Stimulated activated CD4-positive, alpha-beta T cell treated with anti-CD3 and anti-CD28 coated beads, Interleukin-15, amount 100 ng/mL, for 1 hour (primary cell): Measurements from ENCODE around the gene GFPT1.
"Not testable (repeated sequence)": the region's sequence is repeated elsewhere in the genome, so short reads cannot be mapped to it uniquely, and the experiment has no call there.

ENCODE experiments used
- DNase-seq, 2 donors: peaks; one replicate each; pipeline ENCODE4 v3.0.0-alpha.2; 2020; ENCODE audit warnings: low read depth in 1 of 2, low spot score in 1 of 2

GFPT1 gene

DNA sequence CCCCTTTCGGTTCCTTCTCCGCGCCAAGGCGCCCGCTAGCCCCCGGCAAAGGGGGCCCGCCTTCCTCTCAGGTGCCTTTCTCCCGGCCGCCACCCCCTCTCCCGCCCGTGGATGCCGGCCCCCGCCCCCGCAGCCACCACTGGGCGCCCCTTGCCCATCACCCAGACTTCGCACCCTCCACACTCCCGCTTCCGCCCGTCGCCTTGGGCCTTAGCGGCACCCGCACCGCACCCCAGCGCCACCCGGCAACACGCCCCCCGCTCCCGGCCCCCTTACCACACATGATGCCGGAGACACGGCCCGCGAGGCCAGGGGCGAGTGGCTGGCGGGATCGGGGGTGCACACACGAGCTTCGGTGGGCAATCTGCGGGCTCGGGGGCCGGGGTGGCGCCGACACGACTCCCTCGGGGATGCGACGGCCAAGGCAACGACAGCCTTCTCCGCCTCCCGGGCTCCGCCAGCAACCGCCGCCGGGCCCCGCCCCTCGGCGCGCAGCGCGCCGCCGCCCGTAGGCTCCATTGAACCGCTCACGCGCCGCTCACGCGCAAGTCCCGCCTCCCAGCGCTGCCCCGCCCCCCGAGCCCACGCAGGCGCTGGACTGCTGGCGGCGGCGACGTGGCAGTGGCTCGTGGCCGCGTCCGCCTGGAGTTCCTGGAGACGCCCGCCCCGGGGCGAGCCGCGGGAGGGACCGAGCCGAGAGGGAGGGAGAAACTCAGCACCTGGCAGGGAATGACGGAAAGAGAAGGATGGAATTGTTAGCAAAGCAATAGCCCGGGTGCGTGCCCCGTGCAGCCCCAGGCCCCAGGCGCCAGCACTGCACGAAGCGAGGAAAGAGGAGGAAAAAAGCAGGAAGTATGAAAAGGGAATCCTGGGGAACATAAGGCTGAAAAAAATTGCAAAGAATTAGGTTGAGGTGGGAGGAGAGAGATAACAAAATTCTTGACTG lies at the start of gene GFPT1:
GFPT1 (minus strand) TSS at position 439 of the 946 bp plus-strand sequence; CDS start at position 283, 156 bp downstream.
- DNase-seq, result peak; percentile 83 to 93

DNA sequence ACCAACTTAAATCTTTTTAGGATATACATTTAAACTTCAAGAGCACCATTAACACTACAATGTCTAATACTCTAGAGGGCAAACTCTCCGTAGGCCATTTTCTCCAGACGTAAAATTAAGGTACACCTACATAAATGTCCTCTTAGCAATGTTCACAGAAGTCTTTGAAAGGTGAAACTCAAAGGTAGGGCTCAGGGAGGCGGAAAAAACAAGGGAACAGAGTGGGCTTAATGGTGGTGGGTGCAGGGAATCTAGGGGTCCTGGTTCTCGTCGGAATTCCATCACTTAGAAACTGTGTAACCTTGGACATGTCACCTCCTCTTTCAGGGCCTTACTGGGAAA lies 49.5 kb upstream of the GFPT1 start:
- DNase-seq, result no peak

GRCh38 chr2:69434753-69435152 lies 47.7 kb upstream of the GFPT1 start:
- DNase-seq, result no peak

DNA sequence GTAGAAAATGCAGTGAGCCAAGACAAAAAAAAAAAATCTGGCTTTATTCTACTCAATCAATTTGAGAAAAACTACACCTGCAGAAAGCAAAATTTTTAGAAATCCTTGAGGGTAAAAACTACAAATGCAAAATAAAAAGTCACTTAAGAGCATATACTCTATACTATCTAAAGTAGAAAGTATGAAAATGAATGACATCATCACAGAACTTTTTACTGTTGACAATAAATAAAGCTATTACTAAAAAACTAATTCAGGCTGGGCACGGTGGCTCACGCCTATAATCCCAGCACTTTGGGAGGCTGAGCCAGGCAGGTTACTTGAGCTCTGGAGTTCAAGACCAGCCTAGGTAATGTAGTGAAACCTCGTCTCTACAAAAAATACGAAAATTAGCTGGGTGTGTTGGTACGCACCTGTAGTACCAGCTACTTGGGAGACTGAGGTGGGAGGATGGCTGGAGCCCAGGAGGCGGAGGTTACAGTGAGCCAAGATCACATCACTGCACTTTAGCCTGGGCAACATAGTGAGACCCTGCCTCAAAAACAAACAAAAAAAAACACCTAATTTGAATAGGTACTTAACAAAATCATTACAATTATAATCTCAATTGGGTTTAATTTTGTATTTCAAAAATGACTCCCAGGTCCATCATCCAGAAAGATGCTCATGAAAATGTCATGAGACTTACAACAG lies 42.6 kb upstream of the GFPT1 start:
- DNase-seq, result no peak

- no peak for DNase-seq
These were observed 42.0 kb upstream of the GFPT1 start for GRCh38 chr2:69428981-69429380.

GRCh38 chr2:69424419-69424818 lies 37.4 kb upstream of the GFPT1 start:
- no peak for DNase-seq

- no peak for DNase-seq
These were observed 35.2 kb upstream of the GFPT1 start for GRCh38 chr2:69422198-69422597.

DNA sequence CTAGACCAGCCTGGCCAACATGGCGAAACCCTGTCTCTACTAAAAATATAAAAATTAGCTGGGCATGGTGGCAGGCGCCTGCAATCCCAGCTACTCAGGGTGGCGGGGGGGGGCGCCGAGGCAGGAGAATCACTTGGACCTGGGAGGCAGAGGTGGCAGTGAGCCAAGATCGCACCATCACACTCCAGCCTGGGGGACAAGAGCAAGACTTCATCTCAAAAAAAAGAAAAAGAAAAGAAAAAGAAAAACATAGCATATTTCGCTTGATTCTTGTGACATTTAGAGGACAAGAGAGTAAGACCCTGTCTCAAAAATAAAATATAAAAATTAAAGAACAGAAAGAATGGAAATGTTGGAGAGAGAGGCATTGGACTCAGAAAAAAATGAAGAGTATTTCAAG lies 32.1 kb upstream of the GFPT1 start:
- DNase-seq, result not testable (repeated sequence)

DNA sequence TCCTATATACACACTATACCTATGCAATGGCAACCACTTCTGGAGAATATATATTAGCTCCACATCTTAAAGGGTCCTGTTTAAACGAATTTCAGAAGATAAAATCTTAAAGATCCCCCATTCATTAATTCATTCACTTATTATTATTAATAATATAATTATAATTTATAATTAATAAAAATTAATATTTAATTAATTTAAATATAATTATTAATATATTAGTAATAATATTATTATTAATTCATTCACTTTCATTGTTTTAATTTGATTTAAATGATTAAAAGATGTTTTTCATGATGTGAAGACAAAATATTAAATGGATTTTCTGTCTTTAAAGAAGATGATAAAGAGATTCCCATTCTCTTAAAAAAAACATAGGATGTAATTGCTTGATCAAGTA lies 29.1 kb upstream of the GFPT1 start:
- no peak for DNase-seq

DNA sequence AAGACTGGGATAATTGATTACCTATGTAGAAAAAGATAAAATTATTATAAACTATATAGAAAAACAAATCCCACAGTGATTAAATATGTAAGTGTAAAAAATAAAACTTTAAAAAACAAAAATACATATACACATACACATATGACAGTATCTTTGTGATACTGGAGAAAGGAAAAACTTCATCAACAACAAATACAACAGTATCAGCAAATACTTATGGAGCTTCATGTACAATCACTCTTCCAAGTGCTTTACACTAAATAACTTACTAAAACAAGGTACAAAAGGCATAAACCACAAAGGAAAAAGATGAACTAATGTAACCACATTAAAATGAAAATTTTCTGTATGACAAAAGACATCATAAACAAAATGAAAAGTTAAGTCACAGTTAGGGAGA lies 24.1 kb upstream of the GFPT1 start:
- DNase-seq, result no peak

DNA sequence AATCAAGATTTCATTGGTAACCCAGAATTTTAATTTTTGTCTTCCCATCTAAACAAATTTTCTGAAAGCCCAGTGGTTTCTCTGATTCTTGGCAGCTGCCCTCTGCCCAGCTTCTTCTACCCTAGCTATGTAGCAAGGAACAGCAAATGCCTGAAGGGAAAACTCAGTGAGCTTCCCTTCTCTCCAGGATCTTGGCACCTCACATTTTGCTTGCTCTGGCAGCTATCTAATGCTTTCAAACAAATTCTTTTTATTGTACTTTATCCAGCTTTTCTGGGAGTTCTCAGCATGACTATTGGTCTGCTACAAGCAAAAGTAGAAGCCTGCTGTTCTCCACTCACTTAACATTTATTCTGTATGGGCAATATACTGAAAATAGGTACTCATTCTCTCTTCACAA lies 18.3 kb upstream of the GFPT1 start:
- no peak for DNase-seq

DNA sequence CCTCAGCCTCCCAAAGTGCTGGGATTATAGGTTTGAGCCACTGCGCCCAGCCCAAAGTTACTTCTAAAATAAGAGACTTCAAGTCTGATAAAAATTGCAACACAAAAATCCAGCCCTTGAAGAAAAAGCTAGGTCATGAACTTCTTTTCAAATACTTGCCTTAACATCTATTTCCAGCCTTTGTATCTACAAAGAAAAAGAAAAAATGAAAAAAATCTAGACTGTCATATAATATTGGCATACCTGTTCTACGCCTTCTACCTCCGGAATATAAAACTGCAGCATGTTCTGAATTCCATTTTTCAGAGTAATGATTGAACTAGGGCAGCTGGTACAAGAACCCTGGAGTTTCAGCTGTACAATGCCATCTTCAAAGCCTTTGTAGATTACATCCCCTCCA lies 13.1 kb upstream of the GFPT1 start:
- DNase-seq, result no peak

GRCh38 chr2:69397234-69397633 lies 10.2 kb upstream of the GFPT1 start:
- DNase-seq, result no peak

GRCh38 chr2:69395866-69396265 lies 8.8 kb upstream of the GFPT1 start:
- no peak for DNase-seq

DNA sequence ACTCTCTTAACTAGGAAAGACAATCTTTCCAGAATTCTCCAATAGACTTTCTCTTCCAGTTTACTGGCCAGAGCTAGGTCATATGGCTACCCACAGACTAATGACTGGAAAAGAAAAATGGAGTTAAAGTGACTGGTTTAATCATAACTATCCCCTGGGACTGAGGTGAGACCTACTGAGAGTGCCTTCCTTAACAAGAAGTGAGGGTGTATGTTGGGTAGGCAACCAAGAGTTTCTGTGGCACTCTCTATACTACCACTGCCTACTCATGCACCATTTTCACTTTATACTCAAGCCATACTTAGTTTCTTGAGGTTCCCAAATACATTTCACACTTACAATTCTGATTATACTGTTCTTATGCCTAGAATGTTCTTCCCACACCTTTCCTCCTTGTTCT lies 6.9 kb upstream of the GFPT1 start:
- DNase-seq, result no peak

DNA sequence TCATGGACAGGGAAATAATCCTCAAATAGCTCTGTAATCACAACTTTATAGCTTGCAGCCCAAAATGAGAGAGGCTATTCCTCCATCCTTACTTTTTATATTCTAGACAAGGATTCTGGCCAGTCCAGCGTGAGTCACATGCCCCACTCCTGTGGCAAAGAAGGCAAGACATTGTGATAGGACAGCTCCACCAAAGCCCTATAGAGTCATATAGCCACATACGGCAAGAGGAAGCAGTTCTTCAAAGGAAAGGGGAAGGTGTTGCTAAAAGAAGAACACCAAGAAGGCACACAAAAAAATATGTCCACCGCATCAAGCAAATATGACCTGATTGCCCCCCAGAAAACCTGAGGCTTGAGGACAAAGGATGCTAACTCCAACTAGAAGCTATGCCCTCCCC lies 3.4 kb upstream of the GFPT1 start:
- DNase-seq, result no peak

- DNase-seq, result no peak
These were observed 3.0 kb upstream of the GFPT1 start for GRCh38 chr2:69390001-69390400.

DNA sequence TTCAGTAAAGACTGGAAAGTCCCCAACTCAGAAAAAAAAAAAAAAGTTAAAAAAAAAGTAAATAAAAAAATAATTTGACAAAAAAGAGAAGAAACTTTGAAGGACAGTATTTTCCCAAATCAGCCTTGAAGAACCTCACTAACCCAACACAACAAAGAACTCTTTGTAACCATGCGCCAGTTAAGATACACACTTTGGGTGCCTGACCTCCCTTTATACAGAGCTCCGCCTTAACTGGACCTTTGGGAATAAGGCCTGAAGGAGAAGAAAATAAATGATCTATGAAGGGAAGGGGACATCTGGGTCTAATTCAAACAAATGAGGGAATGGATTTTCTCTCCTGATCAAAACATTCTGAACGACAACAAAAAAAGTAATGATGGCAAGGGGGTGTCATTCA lies 2.2 kb upstream of the GFPT1 start:
- no peak for DNase-seq

DNA sequence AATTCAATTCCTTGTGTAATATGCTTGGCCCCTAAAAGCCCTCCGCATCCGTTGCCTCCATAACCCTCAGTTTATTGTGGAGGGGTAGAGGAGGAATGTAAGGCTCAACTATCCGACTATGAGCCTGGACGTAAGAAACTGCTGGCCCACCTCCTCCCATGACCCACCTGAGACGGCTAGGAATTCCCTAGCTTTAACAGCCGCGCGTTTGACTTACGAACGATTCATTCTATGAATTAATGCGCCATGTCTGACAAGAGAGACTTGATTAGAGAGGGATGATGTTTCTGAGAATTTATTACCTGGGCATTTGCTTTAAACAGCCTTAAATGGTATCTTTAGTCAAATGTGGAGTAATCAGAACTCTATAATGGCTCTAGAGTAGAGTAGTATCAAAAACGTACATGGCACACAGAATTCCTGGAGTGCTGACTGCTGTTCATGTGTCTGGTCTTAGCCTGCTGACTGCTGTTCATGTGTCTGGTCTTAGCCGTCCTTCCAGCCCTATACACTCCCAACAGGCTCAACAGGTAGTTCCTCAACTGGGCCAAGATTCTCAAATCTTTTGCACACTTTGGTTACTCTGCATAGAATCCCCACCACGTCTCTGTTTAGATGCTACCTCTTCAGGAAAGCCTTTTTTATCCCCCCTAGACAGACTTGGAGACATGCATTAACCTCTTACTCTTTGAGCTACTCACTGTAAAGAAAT lies 899 bp upstream of the GFPT1 start:
- DNase-seq, result no peak

- no peak for DNase-seq
These were observed 667 bp downstream of the GFPT1 start for GRCh38 chr2:69386360-69386759.

GRCh38 chr2:69385443-69386151 lies 1.4 kb downstream of the GFPT1 start:
- DNase-seq, result no peak
